H9 (cell line): ENCODE data around the gene DTNB. TPM values are rescaled to one million over a fixed set of nuclear protein-coding genes. Genes with fewer than 3 reads are reported as not detected.
"Not testable (repeated sequence)": the region's sequence is repeated elsewhere in the genome, so short reads cannot be mapped to it uniquely, and the experiment has no call there.

Source experiments
- DNase-seq: peaks from one replicate; pipeline ENCODE4 v3.0.0-alpha.2; 2017
- H2AFZ ChIP-seq: one replicate; pipeline ENCODE4 v1.6.1; 2013; ENCODE audit warnings: mild to moderate bottlenecking, low read length, control low read depth, moderate library complexity
- H2AK5ac ChIP-seq: 2 replicates; pipeline ENCODE4 v1.6.1; 2013; ENCODE audit warnings: low read length, control low read depth, mixed read lengths; ENCODE audit not compliant: insufficient read length
- H2BK120ac ChIP-seq: one replicate; pipeline ENCODE4 v1.6.1; 2013; ENCODE audit warnings: low read depth, mild to moderate bottlenecking, low read length, control low read depth, inconsistent platforms; ENCODE audit not compliant: poor library complexity, severe bottlenecking
- H2BK12ac ChIP-seq: 2 replicates; pipeline ENCODE4 v1.6.1; 2013; ENCODE audit warnings: low read length, control low read depth, mixed read lengths, low read depth; ENCODE audit not compliant: insufficient read length
- H2BK15ac ChIP-seq: 2 replicates; pipeline ENCODE4 v1.6.1; 2013; ENCODE audit warnings: low read depth, low read length, control low read depth
- H2BK20ac ChIP-seq: one replicate; pipeline ENCODE4 v1.6.1; 2013; ENCODE audit warnings: low read depth, mild to moderate bottlenecking, low read length, control low read depth, inconsistent platforms; ENCODE audit not compliant: poor library complexity, severe bottlenecking
- H2BK5ac ChIP-seq: 2 replicates; pipeline ENCODE4 v1.6.1; 2013; ENCODE audit warnings: low read length, control low read depth, mixed read lengths; ENCODE audit not compliant: insufficient read length
- H3K14ac ChIP-seq: 2 replicates; pipeline ENCODE4 v1.6.1; 2013; ENCODE audit warnings: low read length, control low read depth; ENCODE audit not compliant: insufficient read depth
- H3K18ac ChIP-seq: 2 replicates; pipeline ENCODE4 v1.6.1; 2013; ENCODE audit warnings: low read depth, mild to moderate bottlenecking, mixed read lengths, low read length, control low read depth; ENCODE audit not compliant: insufficient read length
- H3K23ac ChIP-seq: 2 replicates; pipeline ENCODE4 v1.6.1; 2013; ENCODE audit warnings: low read length, control low read depth, mixed read lengths, low read depth; ENCODE audit not compliant: insufficient read length
- H3K23me2 ChIP-seq: 2 replicates; pipeline ENCODE4 v1.6.1; 2013; ENCODE audit warnings: low read depth, mild to moderate bottlenecking, mixed read lengths, low read length, control low read depth; ENCODE audit not compliant: insufficient read length, poor library complexity, severe bottlenecking
- H3K27ac ChIP-seq: 2 replicates; pipeline ENCODE4 v1.5.1; 2013; ENCODE audit warnings: low read length, control low read depth, mixed read lengths, low read depth; ENCODE audit not compliant: insufficient read length
- H3K27me3 ChIP-seq: 2 replicates; pipeline ENCODE4 v1.6.1; 2013; ENCODE audit warnings: low read length, control low read depth, inconsistent platforms; ENCODE audit not compliant: insufficient read depth
- H3K4ac ChIP-seq: 2 replicates; pipeline ENCODE4 v1.6.1; 2013; ENCODE audit warnings: low read depth, mild to moderate bottlenecking, control low read depth, inconsistent platforms, low read length, moderate library complexity
- H3K4me1 ChIP-seq: 2 replicates; pipeline ENCODE4 v1.6.1; 2013; ENCODE audit warnings: low read length, control low read depth, inconsistent platforms; ENCODE audit not compliant: insufficient read depth
- H3K4me2 ChIP-seq: 2 replicates; pipeline ENCODE4 v1.6.1; 2013; ENCODE audit warnings: low read length, control low read depth, mixed read lengths; ENCODE audit not compliant: insufficient read length, insufficient read depth
- H3K56ac ChIP-seq: 2 replicates; pipeline ENCODE4 v1.6.1; 2013; ENCODE audit warnings: low read depth, mild to moderate bottlenecking, mixed read lengths, low read length, control low read depth; ENCODE audit not compliant: insufficient read length
- H3K79me1 ChIP-seq: 2 replicates; pipeline ENCODE4 v1.6.1; 2013; ENCODE audit warnings: low read depth, mild to moderate bottlenecking, moderate library complexity, low read length, control low read depth, inconsistent platforms; ENCODE audit not compliant: insufficient read depth, poor library complexity, severe bottlenecking
- H3K79me2 ChIP-seq: 2 replicates; pipeline ENCODE4 v1.6.1; 2013; ENCODE audit warnings: low read length, control low read depth, inconsistent platforms; ENCODE audit not compliant: insufficient read depth
- H3K9ac ChIP-seq: 2 replicates; pipeline ENCODE4 v1.6.1; 2013; ENCODE audit warnings: low read length, control low read depth, mixed read lengths; ENCODE audit not compliant: insufficient read length; ENCODE audit errors: extremely low read depth
- H3K9me3 ChIP-seq: one replicate; pipeline ENCODE4 v1.6.1; 2013; ENCODE audit warnings: low read depth, low read length, inconsistent platforms; ENCODE audit not compliant: control insufficient read depth
- H3T11ph ChIP-seq: one replicate; pipeline ENCODE4 v1.6.1; 2013; ENCODE audit warnings: mild to moderate bottlenecking, low read length, control low read depth, inconsistent platforms
- H4K20me1 ChIP-seq: one replicate; pipeline ENCODE4 v1.6.1; 2013; ENCODE audit not compliant: control insufficient read depth, insufficient read length, insufficient read depth
- H4K5ac ChIP-seq: 2 replicates; pipeline ENCODE4 v1.6.1; 2013; ENCODE audit warnings: low read depth, mild to moderate bottlenecking, mixed read lengths, low read length, control low read depth; ENCODE audit not compliant: insufficient read length
- H4K8ac ChIP-seq: replicated peaks from 2 replicates; pipeline ENCODE4 v1.6.1; 2013; ENCODE audit warnings: low read length, control low read depth, mixed read lengths, low read depth; ENCODE audit not compliant: insufficient read length
- H4K91ac ChIP-seq: 2 replicates; pipeline ENCODE4 v1.6.1; 2013; ENCODE audit warnings: low read depth, mild to moderate bottlenecking, moderate library complexity, mixed read lengths, low read length, control low read depth; ENCODE audit not compliant: insufficient read length
- H3K27ac Mint-ChIP-seq, 3 experiments: 2 replicates in 2 of 3; 3 replicates in 1 of 3; pipeline ENCODE4 v1.8.0; 2020 to 2021; ENCODE audit warnings: mixed read lengths in 3 of 3, mild to moderate bottlenecking in 1 of 3, moderate library complexity in 1 of 3
- H3K27me3 Mint-ChIP-seq: 2 replicates; pipeline ENCODE4 v1.8.0; 2021; ENCODE audit warnings: low read depth, mild to moderate bottlenecking, moderate library complexity, mixed read lengths
- H3K36me3 Mint-ChIP-seq, 3 experiments: 2 replicates in 2 of 3; 3 replicates in 1 of 3; pipeline ENCODE4 v1.8.0; 2020 to 2021; ENCODE audit warnings: low read depth in 3 of 3, mixed read lengths in 3 of 3; ENCODE audit not compliant: insufficient read depth in 1 of 3
- H3K4me1 Mint-ChIP-seq, 2 experiments: 2 replicates each; pipeline ENCODE4 v1.8.0; 2020; ENCODE audit warnings: mixed read lengths in 2 of 2
- H3K4me3 Mint-ChIP-seq, 2 experiments: 2 replicates in 1 of 2; 3 replicates in 1 of 2; pipeline ENCODE4 v1.8.0; 2020 to 2021; ENCODE audit warnings: mild to moderate bottlenecking in 2 of 2, mixed read lengths in 2 of 2, moderate library complexity in 1 of 2
- H3K9me3 Mint-ChIP-seq, 2 experiments: 2 replicates in 1 of 2; 3 replicates in 1 of 2; pipeline ENCODE4 v1.8.0; 2020; ENCODE audit warnings: mild to moderate bottlenecking in 2 of 2, mixed read lengths in 2 of 2, moderate library complexity in 1 of 2
- CTCF ChIP-seq: fragments of 200-600 bp; sonication (generic); conservative IDR thresholded peaks from 3 replicates; pipeline ENCODE4 v1.8.0; 2021; ENCODE audit warnings: antibody characterized with exemption, mild to moderate bottlenecking
- WGBS: extraction: QIAGEN DNeasy Blood & Tissue Kit; methylation state at CpG from one replicate; pipeline ENCODE4 v1.1.7; 2013; ENCODE audit warnings: missing lambda C conversion rate, low lambda C conversion rate, mixed read lengths; ENCODE audit not compliant: insufficient read length; ENCODE audit errors: extremely low coverage; 5-methylcytosine and 5-hydroxymethylcytosine counted together
- total RNA-seq: library from RNA; stranded (reverse); gene quantifications from 2 replicates; pipeline ENCODE4 v1.2.1, GENCODE V29; 2021

DTNB gene
- total RNA-seq, 1 experiment from 2014 or later: 26.7 TPM

GRCh38 chr2:25534455-25534854 is 138.9 kb downstream of the DTNB start:
- no peak overlapping the region for H4K8ac ChIP-seq
- H2BK20ac ChIP-seq: no peak overlapping the region
- Mint-ChIP-seq H3K27ac (no peak overlapping the region), H3K9me3 (peaks cover 19 to 28% of the 10 kb centered on the region in 2 experiments; a peak in 4 of 5 replicates), H3K4me3 (no peak overlapping the region), H3K36me3 (peaks cover 20 to 35% (median 28%) of the 10 kb centered on the region in 3 experiments), H3K27me3 (no peaks in the 10 kb centered on the region), H3K4me1 (peaks cover 0 to 3% of the 10 kb centered on the region in 2 experiments; a peak in 2 of 4 replicates)
- H4K20me1 ChIP-seq: no peaks in the 10 kb centered on the region
- no peak overlapping the region for H3K14ac ChIP-seq
- H3K56ac ChIP-seq: no peak overlapping the region
- WGBS: no CpG with 5 or more reads among the region's 26 CpGs
- no peak overlapping the region for H4K91ac ChIP-seq
- H3K4ac ChIP-seq: no peak overlapping the region
- no peak for TF ChIP-seq CTCF
- H3K9me3 ChIP-seq: no peaks in the 10 kb centered on the region
- no peak overlapping the region for H2AFZ ChIP-seq
- H3K27ac ChIP-seq: no peak overlapping the region
- no peak overlapping the region for H3K18ac ChIP-seq
- H3K4me2 ChIP-seq: no peak overlapping the region
- H3T11ph ChIP-seq: no peak overlapping the region
- no peak overlapping the region for H2AK5ac ChIP-seq
- no peak overlapping the region for H3K9ac ChIP-seq
- H3K27me3 ChIP-seq: no peaks in the 10 kb centered on the region
- no peaks in the 10 kb centered on the region for H3K79me2 ChIP-seq
- no peaks in the 10 kb centered on the region for H3K23me2 ChIP-seq
- no peaks in the 10 kb centered on the region for H3K79me1 ChIP-seq
- no peak overlapping the region for H2BK15ac ChIP-seq
- H3K23ac ChIP-seq: no peak overlapping the region
- no peak overlapping the region for H4K5ac ChIP-seq
- H2BK5ac ChIP-seq: no peak overlapping the region
- no peak overlapping the region for H2BK12ac ChIP-seq
- H2BK120ac ChIP-seq: no peak overlapping the region
- no peaks in the 10 kb centered on the region for H3K4me1 ChIP-seq
- no peak for DNase-seq

DNA sequence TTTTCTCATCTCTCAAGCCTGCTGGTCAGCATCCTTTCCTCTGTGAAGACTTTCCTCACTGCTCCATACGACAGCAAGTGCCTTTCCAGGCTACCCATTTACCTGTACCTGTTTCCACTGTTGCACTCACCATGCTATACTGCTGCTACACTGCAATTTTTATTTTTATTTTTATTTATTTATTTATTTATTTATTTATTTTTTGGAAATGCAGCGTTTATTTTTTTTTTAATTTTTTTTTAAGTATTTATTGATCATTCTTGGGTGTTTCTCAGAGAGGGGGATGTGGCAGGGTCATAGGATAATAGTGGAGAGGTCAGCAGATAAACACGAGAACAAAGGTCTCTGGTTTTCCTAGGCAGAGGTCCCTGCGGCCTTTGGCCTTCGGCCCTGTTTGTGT is 139.6 kb downstream of the DTNB start:
- H2BK120ac ChIP-seq, H3K27ac ChIP-seq, H3K14ac ChIP-seq, H3K4me2 ChIP-seq, H3K27me3 ChIP-seq, H3K4me3 Mint-ChIP-seq, H4K20me1 ChIP-seq, H4K8ac ChIP-seq, H2BK12ac ChIP-seq, H3K4ac ChIP-seq, H3K79me2 ChIP-seq, H3K9ac ChIP-seq, H2BK15ac ChIP-seq, H3K79me1 ChIP-seq, H3K23me2 ChIP-seq, H3K4me1 Mint-ChIP-seq, H2BK5ac ChIP-seq, H3K56ac ChIP-seq, H3T11ph ChIP-seq, H3K27ac Mint-ChIP-seq, H3K27me3 Mint-ChIP-seq, H2AK5ac ChIP-seq, H3K4me1 ChIP-seq, H2BK20ac ChIP-seq, H4K91ac ChIP-seq, H4K5ac ChIP-seq, H2AFZ ChIP-seq, H3K23ac ChIP-seq, H3K18ac ChIP-seq, H3K9me3 ChIP-seq, DNase-seq: not testable (repeated sequence)
- no CpG with 5 or more reads among the region's 5 CpGs for WGBS
- Mint-ChIP-seq H3K9me3 (peaks cover 19 to 28% of the 10 kb centered on the region in 2 experiments; a peak in 4 of 5 replicates), H3K36me3 (peaks cover 20 to 35% (median 28%) of the 10 kb centered on the region in 3 experiments)
